ENCODE measurements around the gene DMKN.

GRCh38 chr19:35555301-35556005 is 42.0 kb upstream of the DMKN start:
- TF ChIP-seq CTCF (conservative IDR thresholded peaks at IDR 0.05 in 1 of 2, IDR thresholded peaks at IDR 0.05 in 1 of 2; ENCODE audit: extremely low read depth in 1 of 2, insufficient read depth in 1 of 2, low read depth in 1 of 2, low read length in 2 of 2) (peak; percentile 7 to 16), EZH2 (IDR thresholded peaks at IDR 0.05; ENCODE audit: borderline replicate concordance, low read length) (no peak)

All from mammary epithelial cell (primary cell).